Gastroesophageal sphincter (tissue), 3 donors: ENCODE results near the gene APBA2.

Experiments
- CTCF ChIP-seq, 4 experiments: fragments of 200-600 bp in 2 of 4; fragments of 450-650 bp in 2 of 4; sonication (generic) in 1 of 4; IDR thresholded peaks; one replicate each; pipeline ENCODE4 v1.5.1; 2017 to 2019; ENCODE audit warnings: antibody characterized with exemption in 4 of 4, mild to moderate bottlenecking in 2 of 4, moderate library complexity in 2 of 4
- EP300 ChIP-seq: sonication (generic); formaldehyde crosslinking; IDR thresholded peaks from one replicate; pipeline ENCODE4 v1.6.1; 2017; ENCODE audit warnings: antibody characterized with exemption, mild to moderate bottlenecking
- POLR2A ChIP-seq, 2 donors: fragments of 450-650 bp; IDR thresholded peaks; one replicate each; pipeline ENCODE4 v1.6.1; 2017; ENCODE audit warnings: antibody characterized with exemption in 2 of 2, mild to moderate bottlenecking in 2 of 2, moderate library complexity in 1 of 2

- TF ChIP-seq CTCF (IDR thresholded peaks at IDR 0.05) (no peak), POLR2A (IDR thresholded peaks at IDR 0.05) (no peak), EP300 (no peak)
Observed at GRCh38 chr15:29012097-29012496, 126.3 kb downstream of the APBA2 start.
